SIG-M5 (cell line): ENCODE measurements around the gene DOCK2.
"Not testable (repeated sequence)": the region's sequence is repeated elsewhere in the genome, so short reads cannot be mapped to it uniquely, and the experiment has no call there.

Experiments
- DNase-seq: peaks from one replicate; lab custom pipeline; 2025; lab: John Stamatoyannopoulos, UW

The DOCK2 gene

DNA sequence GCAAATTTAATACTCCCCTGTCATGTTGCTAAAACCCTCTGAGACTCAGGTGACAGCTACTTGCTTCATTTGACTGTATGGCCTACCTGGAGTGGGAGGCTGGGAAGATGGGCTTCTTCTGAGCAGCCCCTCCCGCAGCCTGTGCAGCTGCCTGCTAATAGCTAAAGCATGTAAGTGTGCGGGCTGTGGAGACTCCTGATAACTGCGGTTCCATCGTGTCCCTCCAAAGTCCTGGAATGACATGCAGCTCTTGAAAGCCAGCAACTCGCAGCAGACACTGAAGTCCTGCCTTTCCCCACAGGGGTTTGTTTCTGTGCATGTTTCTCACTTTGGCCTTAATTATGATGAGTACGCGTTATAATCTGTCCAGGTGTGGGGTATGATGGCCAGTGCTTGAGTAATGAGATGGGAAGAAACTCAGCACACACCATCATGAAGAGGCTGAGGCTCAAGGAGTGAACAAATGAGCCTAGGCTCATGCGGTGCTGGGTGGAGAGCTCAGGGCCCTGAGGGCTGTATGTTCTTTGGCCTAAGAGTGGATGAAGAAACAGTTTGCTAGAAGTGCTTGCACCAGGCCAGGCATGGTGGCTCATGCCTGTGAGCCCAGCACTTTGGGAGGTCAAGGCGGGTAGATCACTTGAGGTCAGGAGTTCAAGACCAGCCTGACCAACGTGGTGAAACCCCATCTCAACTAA is 119.1 kb downstream of the DOCK2 start:
- no peak for DNase-seq

DNA sequence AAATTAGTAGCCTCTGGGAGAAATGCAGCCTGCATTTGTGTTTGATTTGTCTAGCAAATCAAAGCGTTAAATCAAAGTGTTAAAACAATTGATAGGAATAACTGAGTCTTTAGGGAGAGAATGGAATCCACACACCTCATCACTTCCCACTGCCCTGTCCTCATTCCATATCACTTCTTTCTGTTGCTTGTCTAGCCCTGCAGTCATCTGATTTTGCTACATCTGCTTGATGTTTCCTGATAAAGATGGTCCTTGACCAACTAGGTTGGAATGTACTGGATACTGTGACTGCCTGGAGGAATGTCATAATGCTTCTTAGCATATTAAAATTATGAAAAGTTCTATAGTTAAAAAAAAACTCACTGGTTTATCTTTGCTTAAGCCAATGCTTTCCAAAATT is 119.9 kb downstream of the DOCK2 start:
- no peak for DNase-seq

- DNase-seq, result no peak
Observed at GRCh38 chr5:169758886-169759285, 121.8 kb downstream of the DOCK2 start.

- DNase-seq, result no peak
Observed at GRCh38 chr5:169760229-169760628, 123.2 kb downstream of the DOCK2 start.

DNA sequence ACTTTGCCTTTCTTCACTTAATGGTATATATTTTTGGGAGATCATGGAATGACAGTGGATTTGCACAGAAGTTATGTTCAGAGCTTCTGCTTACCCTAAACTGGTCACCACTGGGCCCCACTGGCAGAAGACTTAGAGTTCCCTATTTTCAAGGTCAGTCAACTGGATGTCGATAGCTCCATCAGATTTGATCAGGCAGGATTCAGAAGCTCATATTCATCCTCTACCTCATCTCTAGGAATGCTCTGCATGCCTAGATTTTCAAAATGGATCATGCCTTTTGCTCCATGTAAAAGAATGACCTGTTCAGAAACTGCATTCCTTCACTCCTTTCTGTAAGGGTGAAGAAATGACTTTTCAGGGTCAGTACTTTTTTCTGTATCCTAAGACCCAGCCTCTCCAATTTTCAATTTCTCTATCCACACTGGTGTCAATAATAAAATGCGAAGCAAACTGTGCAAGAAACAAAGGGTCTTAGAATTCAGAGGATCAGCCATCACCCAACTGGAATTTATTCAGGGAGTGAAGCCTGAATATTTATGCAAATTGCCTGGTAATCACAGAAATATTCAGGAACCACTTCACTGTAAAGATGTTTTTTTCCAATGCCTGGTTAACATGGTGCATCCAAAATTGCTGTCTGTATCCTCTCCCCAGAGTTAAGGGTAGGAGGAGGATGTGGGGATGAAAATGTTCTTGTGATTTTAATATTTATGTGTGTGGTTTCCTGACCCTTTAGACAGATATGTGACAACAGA is 125.4 kb downstream of the DOCK2 start:
- DNase-seq, result no peak

GRCh38 chr5:169763376-169764017 is 126.4 kb downstream of the DOCK2 start:
- DNase-seq, result no peak

- DNase-seq, result no peak
Observed at GRCh38 chr5:169764018-169764378, 126.9 kb downstream of the DOCK2 start.

- DNase-seq, result no peak
Observed at GRCh38 chr5:169765176-169765996, 128.3 kb downstream of the DOCK2 start.

- not testable (repeated sequence) for DNase-seq
Observed at GRCh38 chr5:169766943-169767342, 129.9 kb downstream of the DOCK2 start.

GRCh38 chr5:169767938-169768337 is 130.9 kb downstream of the DOCK2 start:
- no peak for DNase-seq

- DNase-seq, result no peak
Observed at GRCh38 chr5:169768416-169768815, 131.3 kb downstream of the DOCK2 start.

- no peak for DNase-seq
Observed at GRCh38 chr5:169770109-169770508, 133.0 kb downstream of the DOCK2 start.

GRCh38 chr5:169772256-169772655 is 135.2 kb downstream of the DOCK2 start:
- no peak for DNase-seq

- no peak for DNase-seq
Observed at GRCh38 chr5:169772688-169773087, 135.6 kb downstream of the DOCK2 start.

DNA sequence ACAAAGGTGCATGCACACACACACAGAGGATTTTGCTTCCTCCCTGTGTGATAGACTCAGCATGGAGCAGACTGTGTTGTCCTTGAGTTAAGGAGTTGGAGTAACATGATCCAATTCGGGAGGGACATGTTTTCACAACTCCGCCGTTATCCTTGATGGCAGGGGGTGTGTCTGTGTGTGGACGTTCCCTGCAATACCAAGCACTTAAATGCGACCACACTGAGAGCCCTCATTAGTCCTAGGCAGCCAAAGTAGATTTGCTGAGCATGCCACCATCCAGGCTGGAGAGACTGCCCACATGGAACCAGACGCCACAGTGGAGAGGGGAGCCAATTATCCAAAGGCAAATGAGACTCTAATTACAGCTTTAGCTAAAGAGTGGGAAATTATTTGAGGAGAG is 140.1 kb downstream of the DOCK2 start:
- DNase-seq, result no peak

- DNase-seq, result no peak
Observed at GRCh38 chr5:169778622-169779596, 141.8 kb downstream of the DOCK2 start.

GRCh38 chr5:169781420-169782345 is 144.6 kb downstream of the DOCK2 start:
- no peak for DNase-seq

GRCh38 chr5:169785771-169786618 is 148.9 kb downstream of the DOCK2 start:
- no peak for DNase-seq

- peak; percentile 58 for DNase-seq
Observed at GRCh38 chr5:169788168-169788567, 151.1 kb downstream of the DOCK2 start.
